Measurements from ENCODE around the gene INS. TPM values are rescaled to one million over a fixed set of nuclear protein-coding genes. Genes with fewer than 3 reads are reported as not detected.

INS gene
- total and polyA plus RNA-seq, 2 of the 13 experiments (the other 11 are each of a cell fraction or from before 2014, with no cell fraction given): not detected

- ATAC-seq: no peak
- TF ChIP-seq EZH2 (conservative IDR thresholded peaks at IDR 0.05; ENCODE audit: low read depth, low read length): 0 out of 2 replicates have a peak, but pooled peaks have one; percentile 46
- TF ChIP-seq EEA1 (CRISPR knock-in tag; IDR thresholded peaks at IDR 0.05; ENCODE audit: borderline replicate concordance): no peak
- BruUV-seq (replicated peaks): no TSS peak
- 0% methylated on average over 6 of the region's 20 CpGs for WGBS (ENCODE audit: low lambda C conversion rate)
- H3K27me3 ChIP-seq (ENCODE audit: control insufficient read depth in 1 of 2, insufficient read depth in 2 of 2, low read length in 2 of 2): peaks cover 35 to 87% of the 10 kb centered on the region in 2 experiments
- no peak for FAIRE-seq
- no peak overlapping the region for H3K9ac ChIP-seq (ENCODE audit: insufficient read depth, low read depth, low read length)
- no peaks in the 10 kb centered on the region for H3K9me3 ChIP-seq (ENCODE audit: low read length)
- H3K4me1 ChIP-seq (ENCODE audit: insufficient read depth, low read length): 0 out of 2 replicates have a peak, but pooled peaks cover 10% of the 10 kb centered on the region
- DNase-seq (ENCODE audit: low spot score): no peak
- H2AFZ ChIP-seq (ENCODE audit: low read length): no peak overlapping the region
- no peaks in the 10 kb centered on the region for H3K36me3 ChIP-seq (replicated peaks in 1 of 2; ENCODE audit: control insufficient read depth in 1 of 2, insufficient read depth in 2 of 2, low read length in 2 of 2)
- no peak overlapping the region for H3K4me2 ChIP-seq (ENCODE audit: low read depth, low read length)
- H3K27ac ChIP-seq (ENCODE audit: extremely low read length, insufficient read depth, low read length): no peak overlapping the region
- ChIA-PET CTCF (ENCODE audit: low intra/inter-chr PET ratio, low total read pairs) (interaction anchor here (1.6 to 1.9 kb wide), 2 partner anchors 134 to 254 kb away, joined by 5 to 14 read pairs; no protein-coding TSS in a partner anchor), POLR2A (no interaction called here)
- intact Hi-C loops (cut with micrococcal nuclease; ENCODE audit: unreplicated experiment): no loop called here
- in situ Hi-C loops (cut with HindIII; ENCODE audit: extremely low pct_ligation_motif_present, low pct_unique_long_range_greater_than_20kb): no loop called here
- no peaks in the 10 kb centered on the region for H4K20me1 ChIP-seq (ENCODE audit: insufficient read depth, low read length)
- no peaks in the 10 kb centered on the region for H3K79me2 ChIP-seq (ENCODE audit: insufficient read depth, low read length)
- no peak overlapping the region for H3K4me3 ChIP-seq (replicated peaks in 1 of 3; ENCODE audit: insufficient read depth in 1 of 3, low read depth in 2 of 3, low read length in 3 of 3)
Measured at GRCh38 chr11:2164861-2165555, 4.0 kb upstream of the INS start.

- H3K4me1 ChIP-seq (ENCODE audit: insufficient read depth, low read length): 0 out of 2 replicates have a peak, but pooled peaks cover 5% of the 10 kb centered on the region
- in situ Hi-C loops (cut with HindIII; ENCODE audit: extremely low pct_ligation_motif_present, low pct_unique_long_range_greater_than_20kb): no loop called here
Measured at GRCh38 chr11:2164081-2164480, 3.1 kb upstream of the INS start.

More at GRCh38 chr11:2164081-2164480, 3.1 kb upstream of the INS start:
- H2AFZ ChIP-seq (ENCODE audit: low read length): no peak overlapping the region
- no peak overlapping the region for H3K4me3 ChIP-seq (replicated peaks in 1 of 3; ENCODE audit: insufficient read depth in 1 of 3, low read depth in 2 of 3, low read length in 3 of 3)
- TF ChIP-seq REST (IDR thresholded peaks at IDR 0.05; ENCODE audit: borderline replicate concordance in 1 of 2, low read depth in 1 of 2, low read length in 2 of 2) (no peak), GLI4 (CRISPR knock-in tag; IDR thresholded peaks at IDR 0.05; ENCODE audit: borderline replicate concordance) (no peak), ZSCAN25 (CRISPR knock-in tag; IDR thresholded peaks at IDR 0.05) (no peak), HHEX (CRISPR knock-in tag; IDR thresholded peaks at IDR 0.05) (no peak), BRCA1 (CRISPR knock-in tag; IDR thresholded peaks at IDR 0.05) (no peak), ZNF790 (CRISPR knock-in tag; IDR thresholded peaks at IDR 0.05; ENCODE audit: borderline replicate concordance) (no peak), HMG20B (CRISPR knock-in tag; conservative IDR thresholded peaks at IDR 0.05) (no peak)
- no peak overlapping the region for H3K4me2 ChIP-seq (ENCODE audit: low read depth, low read length)
- FAIRE-seq (no peak), ATAC-seq (no peak), DNase-seq (ENCODE audit: low spot score) (no peak)
- ChIA-PET CTCF (ENCODE audit: low intra/inter-chr PET ratio, low total read pairs) (no interaction called here), POLR2A (no interaction called here)
- H3K27me3 ChIP-seq (ENCODE audit: control insufficient read depth in 1 of 2, insufficient read depth in 2 of 2, low read length in 2 of 2): peaks cover 30 to 84% of the 10 kb centered on the region in 2 experiments
- 22% methylated on average over 10 of the region's 22 CpGs for WGBS (ENCODE audit: low lambda C conversion rate)
- no peak overlapping the region for H3K9ac ChIP-seq (ENCODE audit: insufficient read depth, low read depth, low read length)
- H3K36me3 ChIP-seq (replicated peaks in 1 of 2; ENCODE audit: control insufficient read depth in 1 of 2, insufficient read depth in 2 of 2, low read length in 2 of 2): no peaks in the 10 kb centered on the region
- H3K79me2 ChIP-seq (ENCODE audit: insufficient read depth, low read length): no peaks in the 10 kb centered on the region
- no peaks in the 10 kb centered on the region for H3K9me3 ChIP-seq (ENCODE audit: low read length)
- no peaks in the 10 kb centered on the region for H4K20me1 ChIP-seq (ENCODE audit: insufficient read depth, low read length)
- no peak overlapping the region for H3K27ac ChIP-seq (ENCODE audit: extremely low read length, insufficient read depth, low read length)
- BruUV-seq (replicated peaks): no TSS peak
- intact Hi-C loops (cut with micrococcal nuclease; ENCODE audit: unreplicated experiment): no loop called here

All from HepG2 (cell line).